GM18508 (cell line): ENCODE measurements around the gene TMEM266.

Experiments
- ATAC-seq: cut with Tn5 transposase; IDR thresholded peaks from one replicate; pipeline ENCODE4 v1.9.1; 2021; ENCODE audit warnings: moderate number of reproducible peaks; ENCODE audit not compliant: insufficient read depth, unreplicated experiment

TMEM266 gene

GRCh38 chr15:76217882-76218217 lies 158.1 kb downstream of the TMEM266 start:
- ATAC-seq = no peak

DNA sequence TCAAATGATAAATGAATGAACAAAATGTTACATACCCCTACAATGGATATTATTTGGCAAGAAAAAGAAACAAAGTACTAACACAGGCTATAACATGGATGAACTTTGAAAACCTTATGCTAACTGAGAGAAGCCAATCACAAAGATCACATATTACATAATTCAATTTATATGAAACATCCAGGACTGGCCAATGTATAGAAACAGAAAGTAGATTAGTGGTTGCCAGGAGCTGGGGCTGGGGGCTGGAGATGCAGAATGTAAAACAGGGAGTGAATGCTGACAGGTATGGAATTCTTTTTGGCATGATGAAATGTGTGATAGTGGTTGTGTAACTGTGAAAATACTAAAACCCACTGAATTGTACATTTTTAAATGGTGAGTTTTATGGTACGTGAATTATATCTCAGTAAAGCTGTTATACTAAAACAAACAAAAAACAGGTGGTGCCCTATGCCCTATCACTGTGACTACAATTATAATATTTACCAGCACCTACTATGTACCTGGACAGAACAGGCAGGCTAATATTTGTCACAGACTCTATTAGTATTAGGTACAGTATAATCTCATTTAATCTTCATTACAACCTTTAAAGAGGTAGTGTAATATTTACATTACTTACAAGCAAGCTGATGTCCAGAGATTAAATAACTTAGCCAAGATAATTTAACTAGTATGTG lies 161.4 kb downstream of the TMEM266 start:
- no peak for ATAC-seq

DNA sequence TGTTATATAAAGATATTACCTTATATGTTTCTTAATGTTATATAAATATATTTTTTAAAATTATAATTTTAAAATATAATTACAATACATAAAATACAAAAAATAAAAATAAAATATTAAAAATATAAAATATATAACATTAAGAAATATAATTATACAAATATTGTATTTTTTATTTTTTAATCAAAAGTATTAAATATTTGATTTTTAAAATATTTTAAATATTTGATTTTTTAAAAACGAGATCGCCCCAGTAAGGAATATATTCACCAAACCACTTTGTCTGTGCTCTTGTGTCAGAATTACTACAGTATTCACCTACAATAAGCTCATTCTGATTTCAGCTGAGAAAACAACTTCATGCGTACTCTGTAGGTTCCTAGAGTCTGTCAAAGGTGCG lies 162.4 kb downstream of the TMEM266 start:
- no peak for ATAC-seq

DNA sequence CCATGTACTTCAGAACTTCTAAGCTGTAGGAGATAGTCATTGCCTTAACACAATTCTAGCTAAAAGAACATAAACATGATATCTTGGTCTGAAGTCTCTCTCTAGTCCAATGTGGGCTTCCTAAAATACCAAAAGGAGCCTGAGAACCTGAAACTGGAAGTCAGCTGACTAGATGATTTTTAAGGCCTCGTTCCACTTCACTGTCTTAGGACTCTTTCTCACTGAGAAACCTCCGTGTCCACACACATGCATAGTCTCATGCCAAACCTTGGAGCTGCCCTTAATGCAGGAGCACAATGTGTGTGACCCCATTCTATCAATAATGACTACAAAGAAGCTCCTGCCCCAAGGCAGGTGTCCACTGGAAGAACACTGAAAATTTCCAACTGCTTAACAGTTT lies 163.7 kb downstream of the TMEM266 start:
- ATAC-seq = no peak

- ATAC-seq = no peak
Observed at GRCh38 chr15:76229266-76229665, 169.5 kb downstream of the TMEM266 start.

GRCh38 chr15:76233921-76234320 lies 174.1 kb downstream of the TMEM266 start:
- ATAC-seq = no peak

DNA sequence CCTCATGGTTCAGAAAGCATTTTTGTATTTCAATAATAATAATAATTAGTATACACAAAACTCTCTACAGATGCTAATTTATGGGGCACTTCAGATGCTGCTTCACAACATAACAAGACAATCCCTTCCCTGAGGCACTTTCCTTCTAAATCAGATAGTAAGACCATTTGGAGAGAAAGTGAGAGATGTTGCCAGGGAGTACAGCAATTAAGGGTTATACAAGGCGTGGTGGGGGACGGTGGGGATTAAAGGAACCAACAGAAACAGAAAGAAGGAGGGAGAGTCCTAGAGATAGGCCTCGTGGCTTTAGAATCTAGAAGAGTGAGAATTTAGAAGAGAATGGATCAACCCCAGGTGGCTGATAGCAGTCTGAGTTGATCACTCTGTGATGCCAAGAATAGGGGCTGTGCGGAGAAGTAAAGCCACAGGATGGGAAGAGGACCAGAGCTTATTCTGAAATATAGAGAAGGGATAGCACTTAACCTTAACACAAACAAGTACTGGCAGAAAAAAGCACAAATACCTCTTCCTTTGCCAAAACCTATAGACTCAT lies 174.6 kb downstream of the TMEM266 start:
- ATAC-seq = no peak

DNA sequence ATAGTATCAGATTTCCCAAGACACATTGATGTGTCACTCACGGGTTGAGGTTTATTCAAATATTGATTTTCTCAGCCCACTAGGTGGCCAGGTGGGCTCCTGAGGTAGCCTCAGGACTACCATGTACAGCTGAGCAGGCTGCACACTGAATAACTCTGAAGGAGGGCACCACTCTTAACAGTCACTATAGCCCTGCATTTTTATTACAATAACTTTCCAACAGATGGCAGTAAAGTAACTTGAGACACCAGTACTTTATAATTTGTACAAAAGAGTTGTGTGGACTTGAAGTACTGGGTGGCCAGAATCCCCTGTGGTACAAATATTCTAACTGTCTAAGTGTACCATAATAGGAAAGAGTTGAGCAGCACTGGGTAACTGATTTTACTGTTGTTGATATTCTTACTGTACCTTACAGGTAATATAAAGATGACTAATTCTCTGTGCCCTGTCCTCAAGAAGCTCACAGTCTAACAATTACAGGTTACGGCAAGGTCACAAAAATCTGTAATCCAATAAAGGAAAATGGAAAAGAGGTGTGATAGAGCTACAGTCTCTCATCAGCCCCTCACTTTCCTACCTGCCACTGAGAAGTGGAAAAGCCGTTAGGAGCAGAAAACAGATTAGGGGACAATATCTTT lies 175.5 kb downstream of the TMEM266 start:
- no peak for ATAC-seq

DNA sequence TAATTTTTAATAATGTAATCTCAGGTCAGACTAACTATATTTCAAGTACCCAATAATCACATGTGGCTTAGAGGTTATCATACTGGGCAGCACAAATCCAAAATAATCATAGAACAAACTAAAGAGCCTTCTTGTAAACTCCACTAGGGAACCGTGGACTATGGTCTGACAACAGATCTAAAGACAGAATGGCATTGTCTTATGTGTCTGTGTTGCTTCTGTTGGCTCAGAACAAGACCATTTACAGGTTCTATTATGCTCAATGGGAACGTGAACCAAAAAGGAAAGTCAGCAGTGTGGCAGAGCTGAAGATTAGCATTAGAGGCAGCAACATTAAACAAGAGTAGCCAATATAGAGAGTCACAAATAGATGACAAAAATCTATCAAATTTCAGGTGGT lies 176.6 kb downstream of the TMEM266 start:
- no peak for ATAC-seq

DNA sequence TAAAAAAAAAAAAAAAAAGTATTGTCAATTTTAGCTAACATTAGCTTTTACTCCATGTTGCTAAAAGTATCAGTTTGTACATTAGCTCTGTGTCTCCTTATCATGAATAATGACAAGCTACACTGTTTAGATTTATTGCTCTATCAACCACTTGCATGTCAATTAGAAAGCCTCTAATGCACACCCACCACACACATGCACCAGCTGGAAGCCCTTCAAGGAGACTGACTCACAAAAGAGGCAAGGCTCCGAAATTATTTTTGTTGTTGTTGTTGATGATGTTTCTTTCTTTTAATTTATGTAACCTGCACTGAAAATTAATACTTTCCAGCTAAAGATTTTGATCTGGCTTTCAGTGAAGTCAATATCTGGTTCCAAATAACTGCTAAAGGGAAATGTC lies 180.0 kb downstream of the TMEM266 start:
- no peak for ATAC-seq

DNA sequence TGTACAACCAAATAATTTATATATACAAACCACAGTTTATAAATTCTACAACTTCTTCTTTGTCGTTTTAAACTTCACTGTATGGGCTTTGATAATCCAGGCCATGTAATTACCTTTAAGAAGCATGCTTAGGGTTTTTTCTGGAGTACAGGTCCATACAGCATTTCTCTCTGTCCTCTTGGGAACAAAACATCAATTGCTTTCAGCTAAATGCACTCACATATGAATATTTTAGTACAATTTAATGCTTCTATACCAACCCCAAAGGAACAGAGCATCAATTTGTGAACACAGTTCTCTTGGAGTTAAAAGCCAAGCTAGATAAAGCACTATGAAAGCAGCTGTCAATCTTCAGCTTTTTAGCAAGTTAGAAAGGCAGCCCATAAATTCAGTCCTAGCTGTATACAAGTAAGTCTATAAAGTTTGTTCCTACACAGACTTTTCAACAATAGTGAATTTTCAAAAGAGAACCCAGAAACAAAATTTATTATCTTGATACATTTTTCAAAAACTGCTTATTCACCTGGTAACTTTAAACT lies 185.4 kb downstream of the TMEM266 start:
- ATAC-seq = no peak

DNA sequence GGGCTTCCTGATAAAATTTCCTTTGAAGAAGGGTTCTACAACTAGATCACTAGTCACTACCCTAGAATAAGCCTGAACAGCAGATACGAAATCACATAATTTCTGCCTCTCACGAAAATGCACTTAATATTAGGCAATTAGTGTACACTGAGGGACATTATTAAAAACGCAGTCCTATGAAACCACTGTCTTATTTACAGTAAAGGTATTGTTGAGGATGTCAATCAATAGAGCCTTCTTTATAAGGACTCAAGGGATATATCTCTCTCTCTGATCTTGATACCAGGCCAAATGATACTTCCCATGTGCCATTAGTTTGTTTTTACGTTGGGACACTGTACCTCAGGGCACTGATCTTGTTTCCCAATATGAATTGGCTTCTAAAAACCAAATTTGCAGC lies 191.9 kb downstream of the TMEM266 start:
- no peak for ATAC-seq

- no peak for ATAC-seq
Observed at GRCh38 chr15:76252249-76252648, 192.5 kb downstream of the TMEM266 start.

DNA sequence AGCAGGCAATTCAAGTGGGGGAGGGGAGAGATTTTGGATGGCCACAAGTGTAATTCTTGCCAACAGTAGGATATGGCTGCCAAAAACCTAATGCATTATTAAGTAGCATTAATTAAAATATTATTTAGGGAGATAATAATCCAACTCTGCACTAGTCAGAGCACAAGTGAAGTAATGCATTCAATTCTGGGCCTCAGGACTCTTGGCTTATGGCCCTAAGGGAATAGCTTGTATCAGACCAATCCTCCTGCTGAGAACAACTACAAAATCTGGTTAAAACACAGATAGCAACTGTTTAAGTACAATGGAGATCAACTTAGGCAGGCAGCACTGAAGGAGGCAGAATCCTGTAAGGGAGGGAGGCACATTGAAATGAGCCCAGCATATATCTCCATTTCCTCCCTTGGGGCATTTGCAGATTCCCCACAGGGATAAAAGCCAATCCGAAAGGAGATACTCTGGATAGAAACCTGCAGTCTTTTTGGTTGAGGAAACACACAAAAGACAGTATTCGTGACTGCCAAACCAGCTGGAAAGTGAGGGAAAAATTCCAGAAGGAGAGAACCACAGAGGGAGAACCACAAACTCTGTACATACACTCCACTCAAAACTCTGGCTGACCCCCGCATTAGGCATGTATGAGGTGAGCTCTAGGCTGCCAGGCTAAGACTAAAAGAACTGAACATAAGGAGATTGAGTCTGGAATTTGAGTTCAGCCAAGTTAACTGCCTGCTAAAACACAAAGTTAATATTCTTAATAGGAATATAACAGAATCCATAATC lies 194.1 kb downstream of the TMEM266 start:
- ATAC-seq = no peak
